GM12872 (cell line): ENCODE data around the gene ABCC4.

ENCODE experiments used
- CTCF ChIP-seq: IDR thresholded peaks from 3 replicates; pipeline ENCODE4 v1.5.1; 2011; ENCODE audit warnings: low read depth, mild to moderate bottlenecking, low read length, moderate library complexity; ENCODE audit not compliant: insufficient read depth

The ABCC4 gene

GRCh38 chr13:95087746-95088305 lies 213.4 kb downstream of the ABCC4 start:
- TF ChIP-seq CTCF, result no peak

DNA sequence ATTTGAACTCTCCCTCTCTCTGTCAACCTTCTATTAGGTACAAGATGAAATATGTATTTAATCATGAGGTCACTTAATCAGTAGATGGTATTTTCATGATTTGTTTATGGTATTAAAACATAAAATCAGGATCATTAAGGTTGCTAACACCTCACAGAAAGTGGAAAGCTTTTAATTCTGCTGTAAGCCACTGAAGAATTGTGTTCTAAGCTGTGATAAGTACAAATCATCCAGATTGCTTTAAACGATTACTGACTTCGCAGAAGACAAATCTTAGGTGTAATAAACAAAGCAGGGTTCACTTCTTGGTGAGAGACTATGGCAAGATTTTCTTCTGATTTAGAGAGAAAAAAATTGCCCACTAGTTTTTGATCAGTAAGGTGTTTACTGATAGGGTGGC lies 214.5 kb downstream of the ABCC4 start:
- TF ChIP-seq CTCF, result no peak

DNA sequence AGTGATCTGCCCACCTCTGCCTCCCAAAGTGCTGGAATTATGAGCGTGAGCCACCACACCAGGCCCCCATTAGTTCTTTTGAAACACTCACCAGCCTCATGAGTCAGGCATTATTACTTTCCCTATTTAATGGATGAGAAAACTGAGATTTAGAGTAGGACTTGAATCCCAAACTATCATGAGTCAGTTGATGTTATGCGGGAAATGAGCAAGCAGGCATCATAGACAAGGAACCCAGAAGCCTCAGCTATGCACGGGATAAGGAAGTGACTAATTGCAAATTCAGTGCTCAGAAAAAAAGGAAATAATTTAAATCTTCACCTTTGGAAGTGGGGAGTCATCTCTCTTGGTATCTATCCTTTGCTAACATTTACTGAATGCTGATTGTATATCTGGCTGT lies 217.5 kb downstream of the ABCC4 start:
- no peak for TF ChIP-seq CTCF

GRCh38 chr13:95083066-95083465 lies 218.2 kb downstream of the ABCC4 start:
- TF ChIP-seq CTCF, result no peak

- no peak for TF ChIP-seq CTCF
These were observed 225.7 kb downstream of the ABCC4 start for GRCh38 chr13:95075506-95075905.

GRCh38 chr13:95074820-95075219 lies 226.4 kb downstream of the ABCC4 start:
- no peak for TF ChIP-seq CTCF

GRCh38 chr13:95073747-95074311 lies 227.4 kb downstream of the ABCC4 start:
- no peak for TF ChIP-seq CTCF
